HG03139 (cell line): ENCODE measurements around the gene PCSK9.
"Not testable (repeated sequence)": the region's sequence is repeated elsewhere in the genome, so short reads cannot be mapped to it uniquely, and the experiment has no call there.

Experiments
- ATAC-seq: cut with Tn5 transposase; IDR thresholded peaks from one replicate; pipeline ENCODE4 v1.9.1; 2021; ENCODE audit not compliant: unreplicated experiment

Gene PCSK9

GRCh38 chr1:55073187-55073916 is 34.0 kb downstream of the PCSK9 start:
- peak; percentile 53 for ATAC-seq

- no peak for ATAC-seq
Observed at GRCh38 chr1:55074455-55074854, 35.1 kb downstream of the PCSK9 start.

GRCh38 chr1:55076356-55076755 is 37.0 kb downstream of the PCSK9 start:
- ATAC-seq, result no peak

- ATAC-seq, result no peak
Observed at GRCh38 chr1:55078470-55078869, 39.1 kb downstream of the PCSK9 start.

- no peak for ATAC-seq
Observed at GRCh38 chr1:55079651-55080050, 40.3 kb downstream of the PCSK9 start.

GRCh38 chr1:55081188-55081904 is 42.0 kb downstream of the PCSK9 start:
- no peak for ATAC-seq

- no peak for ATAC-seq
Observed at GRCh38 chr1:55081905-55082296, 42.6 kb downstream of the PCSK9 start.

- ATAC-seq, result no peak
Observed at GRCh38 chr1:55084257-55084656, 44.9 kb downstream of the PCSK9 start.

GRCh38 chr1:55087439-55087838 is 48.1 kb downstream of the PCSK9 start:
- no peak for ATAC-seq

- ATAC-seq, result no peak
Observed at GRCh38 chr1:55088413-55088812, 49.1 kb downstream of the PCSK9 start.

GRCh38 chr1:55089683-55090082 is 50.3 kb downstream of the PCSK9 start:
- no peak for ATAC-seq

GRCh38 chr1:55092475-55092874 is 53.1 kb downstream of the PCSK9 start:
- no peak for ATAC-seq

- no peak for ATAC-seq
Observed at GRCh38 chr1:55095095-55095494, 55.7 kb downstream of the PCSK9 start.

- no peak for ATAC-seq
Observed at GRCh38 chr1:55103891-55104290, 64.5 kb downstream of the PCSK9 start.

- no peak for ATAC-seq
Observed at GRCh38 chr1:55107101-55107500, 67.8 kb downstream of the PCSK9 start.

GRCh38 chr1:55109005-55109404 is 69.7 kb downstream of the PCSK9 start:
- not testable (repeated sequence) for ATAC-seq
